CD4-positive, alpha-beta T cell treated with Interleukin-1 beta for 1 hour (primary cell): ENCODE results near the gene TFF1.

Experiments
- DNase-seq, 2 donors: peaks; one replicate each; pipeline ENCODE4 v3.0.0-alpha.2; 2020 to 2022

The TFF1 gene

DNA sequence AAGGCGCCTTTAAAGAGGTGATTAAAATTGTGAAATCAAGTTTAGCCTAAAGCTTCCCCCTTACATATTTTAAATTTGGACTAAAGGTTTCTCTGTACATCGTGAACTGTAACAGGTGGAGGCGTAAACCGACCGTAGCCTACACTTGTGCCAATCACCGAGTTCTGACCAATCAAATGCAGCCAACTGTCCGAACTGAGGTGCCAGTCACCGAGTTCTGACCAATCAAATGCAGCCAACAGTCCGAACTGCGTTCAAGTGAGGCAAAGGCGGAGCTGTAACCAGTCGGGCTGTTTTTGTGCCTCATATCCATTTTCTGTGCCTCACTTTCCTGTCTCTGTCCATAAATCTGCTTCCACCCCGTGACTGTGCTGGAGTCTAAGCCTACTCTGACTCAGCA, 7.4 kb downstream of the TFF1 start:
- DNase-seq: no peak

DNA sequence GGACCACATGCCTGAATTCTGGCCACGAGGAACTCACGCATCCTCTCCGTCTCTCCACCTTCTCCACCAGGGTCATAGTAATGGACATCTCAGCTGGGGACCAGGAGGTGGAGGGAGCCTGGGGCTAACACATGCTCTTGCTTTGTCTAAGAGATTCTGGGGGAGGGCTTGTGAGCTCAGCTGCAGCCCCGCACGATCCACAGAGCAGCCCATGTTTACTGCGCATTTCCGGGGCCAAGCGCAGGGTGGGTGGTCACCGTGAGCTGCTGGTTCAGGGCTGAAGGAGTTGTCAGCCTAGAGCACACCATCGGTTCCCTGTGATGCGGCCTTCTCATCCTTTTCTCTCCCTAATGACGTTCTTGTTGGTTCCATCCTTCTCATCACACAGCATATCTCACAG, 8.1 kb downstream of the TFF1 start:
- DNase-seq: no peak

DNA sequence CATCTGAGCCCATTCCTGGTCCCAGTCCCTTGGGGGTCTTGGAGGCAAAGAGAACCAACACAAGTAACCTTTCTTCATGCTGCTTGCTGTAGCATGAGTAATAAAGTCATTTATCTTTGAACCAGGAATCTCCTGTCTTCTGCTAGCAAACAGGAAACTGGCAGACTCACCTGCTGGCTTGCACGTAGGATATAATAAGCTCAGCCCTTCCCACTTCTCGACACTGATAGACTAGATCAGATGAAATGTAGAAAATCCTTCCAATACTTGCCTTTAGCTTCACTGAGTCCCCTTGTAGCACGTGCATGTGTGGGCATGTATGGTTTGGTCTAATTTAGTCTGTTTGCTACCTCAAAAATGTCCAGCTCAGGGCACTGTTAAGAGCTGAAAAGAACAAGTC, 9.0 kb downstream of the TFF1 start:
- DNase-seq: no peak

DNA sequence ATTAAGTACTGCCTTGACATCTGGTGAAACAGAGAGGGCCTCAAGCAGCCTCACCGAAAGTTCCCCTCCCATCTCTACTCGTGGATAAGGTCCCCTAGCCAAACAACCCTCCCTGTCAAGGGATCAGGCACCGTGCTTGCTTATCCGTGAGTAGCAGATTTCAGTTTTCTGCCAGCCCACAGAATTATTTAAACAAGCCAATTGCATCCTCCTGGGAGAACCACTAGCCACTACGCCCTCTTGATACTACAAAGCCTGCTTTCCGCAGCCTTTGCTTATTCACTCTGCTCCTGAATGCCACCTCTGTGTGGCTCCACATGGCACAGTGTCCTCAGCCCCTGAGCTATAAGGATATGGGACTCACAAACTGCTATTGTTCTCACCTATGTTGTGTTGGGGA, 9.7 kb downstream of the TFF1 start:
- DNase-seq: no peak

DNA sequence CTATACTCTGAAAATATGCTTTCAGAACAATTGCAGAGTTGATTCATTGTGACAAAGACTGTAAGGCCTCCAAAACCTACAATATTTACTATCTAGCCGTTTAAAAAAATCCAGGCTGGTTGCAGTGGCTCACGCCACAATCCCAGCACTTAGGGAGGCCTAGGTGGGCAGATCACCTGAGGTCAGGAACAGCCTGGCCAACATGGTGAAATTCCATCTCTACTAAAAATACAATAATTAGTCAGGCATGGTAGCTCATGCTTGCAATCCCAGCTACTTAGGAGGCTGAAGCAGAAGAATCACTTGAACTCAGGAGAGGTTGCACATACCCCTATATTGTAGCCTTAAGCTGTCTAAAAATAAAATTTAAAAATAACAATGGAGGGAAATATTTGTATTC, 10.3 kb downstream of the TFF1 start:
- DNase-seq: no peak

DNA sequence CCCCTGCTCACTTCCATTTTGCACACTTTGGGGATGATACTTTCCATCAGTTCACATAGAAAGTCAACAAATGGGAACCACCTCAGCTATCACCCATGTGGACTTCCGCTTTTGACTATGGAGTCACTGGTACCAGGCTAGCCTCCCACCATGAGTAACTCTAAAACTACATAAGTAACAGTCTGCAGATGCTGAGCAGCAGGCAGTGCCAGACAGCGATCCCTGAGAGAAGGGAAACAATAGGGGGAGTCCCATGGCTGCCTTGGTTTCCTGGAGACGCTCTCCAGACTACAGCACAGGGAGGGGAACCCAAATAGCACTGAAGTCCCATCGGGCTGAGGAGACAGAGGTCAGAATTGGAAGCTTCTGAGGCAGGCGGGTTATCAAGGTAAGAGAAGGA, 12.7 kb downstream of the TFF1 start:
- no peak for DNase-seq

DNA sequence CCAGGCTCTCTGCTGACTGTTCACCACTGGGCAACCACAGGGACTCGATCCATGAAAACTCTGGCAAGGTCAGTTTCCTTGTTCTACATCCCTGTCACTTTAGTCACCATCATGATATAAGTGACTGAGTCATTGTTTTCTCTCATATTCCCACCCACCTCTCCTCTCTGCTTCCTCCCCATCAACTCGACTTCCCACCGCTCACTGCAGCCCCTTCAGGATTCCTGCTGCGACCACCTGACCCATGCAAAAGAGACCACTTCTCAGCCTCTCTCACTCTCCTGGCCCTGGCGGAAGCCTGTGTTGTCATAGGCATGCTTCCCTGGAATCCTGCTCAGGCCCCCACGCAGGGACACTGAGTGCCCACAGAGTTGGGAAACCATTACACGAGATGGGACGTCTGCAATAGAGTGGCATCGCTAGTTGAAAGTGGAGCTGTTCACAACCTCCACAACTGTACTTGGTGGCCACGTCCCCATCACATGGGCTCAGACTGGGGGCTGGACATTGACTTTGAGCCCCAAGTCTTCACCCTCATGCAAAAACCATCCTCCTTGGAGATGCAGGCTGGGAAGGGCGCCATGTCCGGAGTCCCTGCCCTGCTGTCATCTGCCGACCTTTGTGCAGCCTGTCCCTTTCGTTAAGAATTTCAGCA, 13.8 kb downstream of the TFF1 start:
- no peak for DNase-seq

DNA sequence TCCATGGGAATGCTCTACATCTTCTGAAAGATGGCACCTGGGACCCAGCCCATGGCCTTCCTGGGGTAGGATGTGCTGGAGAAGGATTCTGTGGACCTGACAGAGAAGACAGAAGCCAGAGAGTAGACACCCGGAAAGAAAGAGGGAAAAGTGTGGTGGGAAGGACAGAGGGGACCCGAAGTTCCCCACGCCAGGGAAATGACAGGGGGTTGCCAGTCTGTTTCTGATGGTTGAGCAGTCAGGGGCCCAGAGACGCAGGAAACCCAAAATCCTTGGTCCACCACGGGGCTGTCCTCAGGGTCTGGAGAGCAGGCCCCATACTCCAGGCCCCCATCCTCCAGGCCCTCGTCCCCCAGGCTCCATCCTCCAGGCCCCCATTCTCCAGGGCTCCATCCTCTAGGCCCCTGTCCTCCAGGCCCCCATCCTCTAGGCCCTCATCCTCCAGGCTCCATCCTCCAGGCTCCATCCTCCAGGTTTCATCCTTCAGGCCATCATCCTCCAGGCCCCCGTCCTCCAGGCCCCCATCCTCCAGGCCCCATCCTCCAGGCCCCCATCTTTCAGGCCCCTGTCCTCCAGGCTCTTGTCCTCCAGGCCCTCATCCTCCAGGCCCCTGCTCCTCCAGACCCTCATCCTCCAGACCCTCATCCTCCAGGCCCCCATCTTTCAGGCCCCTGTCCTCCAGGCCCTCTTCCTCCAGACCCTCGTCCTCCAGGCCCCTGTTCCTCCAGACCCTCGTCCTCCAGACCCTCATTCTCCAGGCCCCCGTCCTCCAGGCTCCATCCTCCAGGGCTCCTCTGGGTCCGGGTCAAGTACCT, 14.5 kb downstream of the TFF1 start:
- DNase-seq: no peak

DNA sequence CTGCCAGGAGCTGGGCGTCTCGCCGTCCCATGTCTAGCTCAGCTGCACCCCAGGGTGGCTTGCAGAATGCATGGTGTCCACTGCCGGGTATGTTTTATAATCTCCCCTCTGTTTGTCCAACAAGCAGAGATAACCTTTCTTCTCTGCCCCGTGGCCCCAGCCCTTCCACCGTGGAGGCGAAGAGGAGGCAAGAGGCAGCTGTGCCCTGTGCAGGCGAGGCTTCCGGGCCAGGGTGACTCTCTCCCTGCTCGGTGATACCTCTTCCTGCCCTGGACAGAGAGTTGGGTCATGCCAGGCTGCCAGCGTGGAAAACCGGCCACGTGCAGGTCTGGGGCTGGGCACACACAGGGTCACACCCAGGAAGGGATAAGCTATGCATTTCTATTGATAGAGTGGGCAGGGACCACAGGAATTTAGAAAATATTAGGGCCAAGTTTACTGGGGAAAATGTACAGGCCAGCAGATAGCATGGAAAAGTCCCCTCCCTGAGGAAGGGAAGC, 15.4 kb downstream of the TFF1 start, which contains the start of gene TFF2:
TSS of gene TFF2 (minus strand) at position 68 of the 500 bp plus-strand sequence. CDS start at position 31, 37 bp downstream.
- DNase-seq: no peak

DNA sequence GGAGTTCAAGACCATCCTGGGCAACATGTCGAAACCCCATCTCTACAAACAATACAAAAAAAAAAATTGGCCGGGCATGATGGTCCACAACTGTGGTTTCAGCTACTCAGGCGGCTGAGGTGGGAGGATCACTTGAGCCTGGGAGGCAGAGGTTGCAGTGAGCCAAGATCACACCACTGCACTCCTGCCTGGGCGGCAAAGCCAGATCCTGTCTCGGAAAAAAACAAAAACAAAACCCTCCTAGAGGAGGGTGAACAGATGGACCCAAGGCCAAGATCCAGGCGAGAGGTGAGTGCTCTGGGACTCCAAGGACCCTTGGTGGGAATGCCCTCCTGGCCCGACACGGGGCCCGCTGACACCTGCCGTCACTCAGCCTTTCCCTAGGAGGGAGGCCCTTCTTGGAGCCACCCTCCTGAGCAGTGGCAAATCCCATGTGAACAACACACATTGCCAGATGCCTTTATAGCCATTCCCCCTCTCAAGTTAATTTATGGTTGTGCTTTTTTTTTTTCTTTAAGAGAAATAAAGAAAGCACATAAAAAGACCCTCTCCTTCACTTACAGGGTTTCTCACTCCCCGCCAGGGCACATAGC, 15.9 kb downstream of the TFF1 start:
- DNase-seq: no peak

DNA sequence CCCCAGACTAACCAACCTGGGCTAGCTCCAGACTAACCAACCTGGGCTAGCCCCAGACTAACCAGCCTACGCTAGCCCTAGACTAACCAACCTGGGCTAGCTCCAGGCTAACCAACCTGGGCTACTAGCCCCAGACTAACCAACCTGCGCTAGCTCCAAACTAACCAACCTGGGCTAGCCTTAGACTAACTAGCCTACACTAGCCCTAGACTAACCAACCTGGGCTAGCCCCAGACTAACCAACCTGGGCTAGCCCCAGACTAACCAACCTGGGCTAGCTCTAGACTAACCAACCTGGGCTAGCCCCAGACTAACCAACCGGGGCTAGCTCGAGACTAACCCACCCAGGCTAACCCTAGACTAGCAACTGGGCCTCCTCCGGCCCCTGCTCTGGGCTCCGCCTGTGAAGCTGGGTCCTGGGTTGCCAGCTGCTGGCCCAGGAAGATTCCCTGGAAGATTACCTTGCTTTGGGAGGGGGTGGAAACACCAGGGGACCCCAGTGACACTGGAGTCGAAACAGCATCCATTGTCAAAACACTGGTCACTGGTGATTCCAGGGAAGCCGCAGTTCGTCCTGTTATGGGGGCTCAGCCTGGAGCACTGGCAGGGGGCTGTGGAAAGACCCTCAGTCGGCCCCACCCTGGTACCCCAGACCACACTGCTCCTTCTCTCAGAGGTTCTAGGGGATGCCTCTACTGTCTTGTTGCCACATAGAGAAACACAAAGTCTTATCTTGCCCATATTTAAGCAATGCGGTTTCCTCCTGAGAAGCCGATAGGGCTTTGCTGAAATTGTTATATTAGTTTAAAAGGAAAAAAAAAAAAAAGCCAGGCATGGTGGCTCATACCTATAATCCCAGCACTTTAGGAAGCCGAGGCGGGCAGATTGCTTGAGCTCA, 16.7 kb downstream of the TFF1 start:
- no peak for DNase-seq

DNA sequence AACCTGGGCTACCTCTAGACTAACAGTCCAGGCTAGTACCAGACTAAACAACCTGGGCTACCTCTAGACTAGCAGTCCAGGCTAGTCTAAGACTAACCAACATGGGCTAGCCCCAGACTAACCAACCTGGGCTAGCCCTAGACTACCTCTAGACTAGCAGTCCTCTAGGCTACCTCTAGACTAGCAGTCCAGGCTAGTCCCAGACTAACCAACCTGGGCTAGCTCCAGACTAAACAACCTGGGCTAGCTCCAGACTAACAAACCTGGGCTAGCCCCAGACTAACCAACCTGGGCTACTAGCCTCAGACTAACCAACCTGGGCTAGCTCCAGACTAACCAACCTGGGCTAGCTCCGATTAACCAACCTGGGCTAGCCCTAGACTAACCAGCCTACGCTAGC, 17.6 kb downstream of the TFF1 start:
- no peak for DNase-seq

DNA sequence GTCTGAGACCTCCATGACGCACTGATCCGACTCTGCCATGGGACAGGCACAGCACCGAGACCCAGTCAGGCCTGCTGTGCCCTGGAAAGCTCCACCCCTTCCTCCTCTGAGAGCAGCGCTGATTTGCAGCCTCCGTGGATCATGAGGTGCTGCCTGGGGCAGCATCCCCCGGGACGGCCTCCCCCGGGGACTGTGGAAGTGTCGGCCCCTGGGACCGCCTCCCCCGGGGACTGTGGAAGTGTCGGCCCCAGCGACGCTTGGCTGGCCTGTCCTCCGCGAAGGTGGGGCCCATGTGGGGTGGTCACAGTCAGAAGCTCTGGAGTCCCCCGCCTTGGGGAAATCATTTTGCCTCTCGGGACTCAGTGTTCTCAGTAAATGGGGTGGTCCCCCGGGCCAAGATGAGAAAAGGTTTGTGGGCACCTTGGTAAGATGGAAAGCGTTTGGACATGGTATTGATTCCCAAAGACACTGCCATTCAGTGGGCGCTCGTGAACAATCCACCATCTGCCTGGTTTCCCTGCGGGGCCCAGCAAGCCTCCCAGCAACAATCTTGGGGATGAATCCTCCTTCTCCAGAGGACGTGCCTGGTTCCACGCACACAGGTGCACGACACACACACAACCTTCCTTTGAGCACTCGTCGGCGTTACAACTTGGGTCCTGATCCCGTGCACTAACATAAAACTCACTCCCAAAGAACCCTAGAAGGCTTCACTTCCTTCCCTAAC, 18.6 kb downstream of the TFF1 start:
- DNase-seq: no peak

DNA sequence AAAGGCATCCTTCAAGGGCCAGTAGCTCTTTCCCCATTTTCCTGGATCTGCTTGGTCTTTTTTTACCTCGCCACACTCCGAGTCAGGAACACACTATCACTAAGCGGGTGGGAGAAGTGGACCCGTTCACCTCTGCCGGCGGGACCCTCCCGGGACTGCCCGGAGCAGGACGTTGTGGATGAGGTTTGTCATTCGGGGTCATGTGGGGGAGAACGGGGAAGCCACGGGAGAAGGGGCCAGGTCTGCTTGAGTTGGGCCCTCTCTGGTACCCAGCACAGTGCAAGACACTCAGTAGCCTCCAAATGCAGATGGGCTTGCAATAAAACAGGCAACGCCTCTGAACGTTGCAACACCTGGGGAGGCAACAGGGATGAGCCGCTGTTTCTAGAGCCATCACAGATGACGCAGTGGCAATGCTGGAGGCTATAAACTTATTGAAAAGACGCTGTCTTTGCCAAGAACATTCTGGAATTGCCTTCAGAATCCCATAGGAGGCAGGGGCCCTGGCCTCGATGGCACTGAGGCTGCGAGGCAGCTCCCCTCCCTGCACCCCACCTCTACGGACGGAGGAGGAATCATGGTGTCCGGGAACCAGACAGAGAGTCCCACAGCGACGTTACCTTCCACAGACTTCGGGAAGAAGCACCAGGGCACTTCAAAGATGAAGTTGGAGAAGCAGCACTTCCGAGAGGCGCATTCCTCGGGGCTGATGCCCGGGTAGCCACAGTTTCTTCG, 19.3 kb downstream of the TFF1 start:
- no peak for DNase-seq

DNA sequence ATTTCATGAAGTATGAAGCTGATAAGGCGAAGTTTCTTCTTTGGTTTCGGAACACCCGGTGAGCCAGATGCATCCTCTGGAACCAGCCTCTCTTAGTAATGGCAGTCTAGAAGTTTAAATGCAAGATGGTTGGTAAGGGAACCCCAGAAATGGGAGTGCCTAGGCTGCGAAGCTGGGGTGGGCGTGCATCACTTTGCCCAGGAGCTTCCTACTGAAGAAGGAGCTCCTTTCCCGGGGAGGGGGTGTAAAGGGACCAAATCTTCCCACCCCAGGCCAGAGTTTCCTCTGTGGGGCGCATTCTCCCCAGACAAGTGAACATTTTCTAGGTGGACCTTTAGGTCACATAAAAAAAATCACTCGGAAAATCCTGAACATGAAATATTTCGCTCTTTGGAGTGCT, 19.9 kb downstream of the TFF1 start:
- no peak for DNase-seq

DNA sequence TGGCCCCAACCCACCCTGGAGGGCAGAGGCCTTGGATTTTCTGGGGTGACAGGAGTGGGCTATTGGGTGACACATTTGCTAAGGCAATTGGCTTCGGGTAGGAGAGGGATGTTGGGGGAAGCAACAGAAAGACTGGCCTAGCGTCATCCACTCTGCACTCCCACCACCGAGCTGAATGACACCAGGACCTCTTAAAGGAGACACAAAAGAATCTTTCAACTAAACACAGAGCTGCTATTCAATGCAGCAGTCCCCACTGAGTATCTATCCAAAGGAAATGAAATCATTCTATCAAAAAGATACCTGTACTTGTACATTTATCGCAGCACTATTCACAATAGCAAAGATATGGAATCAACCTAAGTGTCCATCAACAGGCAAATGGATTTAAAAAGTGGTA, 21.7 kb downstream of the TFF1 start:
- no peak for DNase-seq

DNA sequence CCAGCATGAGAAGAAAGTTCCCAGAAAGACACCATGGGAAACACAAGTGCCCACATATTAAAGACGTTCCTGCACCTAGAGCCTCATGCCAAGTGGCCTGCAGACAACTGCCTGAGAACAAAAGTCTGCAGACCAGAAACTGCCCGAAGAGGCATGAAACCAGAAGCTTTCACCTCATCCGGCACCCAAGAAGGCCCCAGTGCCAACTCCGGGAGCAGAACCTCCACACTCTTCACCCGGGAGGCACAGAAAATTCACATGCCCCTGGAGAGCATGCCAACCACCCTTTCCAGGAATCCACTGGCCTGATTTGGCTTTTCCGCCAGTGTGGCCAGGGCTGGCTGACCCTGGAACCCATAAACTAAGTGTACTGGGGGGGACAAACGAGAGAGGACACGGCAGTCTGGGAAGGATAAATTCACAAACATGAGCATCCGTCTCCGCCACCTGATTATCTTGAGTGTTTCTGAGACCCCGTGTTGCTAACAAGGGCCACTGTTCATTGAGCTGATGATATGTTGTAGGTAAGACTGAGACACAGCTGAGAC, 22.3 kb downstream of the TFF1 start:
- DNase-seq: no peak

DNA sequence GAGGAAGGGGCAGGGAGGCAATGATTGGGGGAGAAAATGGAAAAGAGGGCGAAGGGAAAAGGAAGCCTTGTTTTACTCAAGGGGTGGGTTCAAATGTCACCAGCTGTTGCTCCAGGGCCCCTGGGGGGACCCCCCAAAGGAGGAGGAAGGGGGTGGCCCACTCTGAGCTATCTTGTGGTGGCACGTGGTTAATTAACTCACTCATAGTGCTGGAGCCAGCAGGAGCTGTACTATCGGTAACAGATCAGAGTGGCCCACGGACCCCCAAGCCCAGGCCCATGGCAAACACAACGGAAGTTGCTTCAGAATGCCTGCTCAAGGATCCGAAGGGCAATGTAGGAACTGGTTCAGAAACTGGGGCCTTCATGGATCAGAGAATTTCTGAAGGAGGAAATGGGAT, 22.8 kb downstream of the TFF1 start:
- no peak for DNase-seq

DNA sequence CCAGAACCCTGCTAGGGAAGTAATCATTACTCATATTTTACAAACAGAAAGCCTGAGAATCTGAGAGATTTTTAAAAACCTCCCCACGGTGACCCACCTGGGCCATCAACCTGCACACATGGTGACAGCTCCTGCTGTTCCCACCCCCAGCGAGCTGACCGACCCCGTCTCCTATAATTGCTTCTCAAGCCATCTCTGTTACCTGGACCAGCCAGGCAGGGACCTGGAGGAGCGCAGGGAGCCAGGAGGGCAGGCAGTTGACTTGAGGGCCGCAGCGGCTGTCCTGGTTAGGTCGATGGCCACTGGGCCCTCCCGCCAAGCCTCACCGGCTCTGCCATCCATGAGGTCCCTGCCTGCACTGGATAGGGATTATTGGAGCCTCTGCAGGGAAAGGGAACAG, 23.2 kb downstream of the TFF1 start:
- no peak for DNase-seq

DNA sequence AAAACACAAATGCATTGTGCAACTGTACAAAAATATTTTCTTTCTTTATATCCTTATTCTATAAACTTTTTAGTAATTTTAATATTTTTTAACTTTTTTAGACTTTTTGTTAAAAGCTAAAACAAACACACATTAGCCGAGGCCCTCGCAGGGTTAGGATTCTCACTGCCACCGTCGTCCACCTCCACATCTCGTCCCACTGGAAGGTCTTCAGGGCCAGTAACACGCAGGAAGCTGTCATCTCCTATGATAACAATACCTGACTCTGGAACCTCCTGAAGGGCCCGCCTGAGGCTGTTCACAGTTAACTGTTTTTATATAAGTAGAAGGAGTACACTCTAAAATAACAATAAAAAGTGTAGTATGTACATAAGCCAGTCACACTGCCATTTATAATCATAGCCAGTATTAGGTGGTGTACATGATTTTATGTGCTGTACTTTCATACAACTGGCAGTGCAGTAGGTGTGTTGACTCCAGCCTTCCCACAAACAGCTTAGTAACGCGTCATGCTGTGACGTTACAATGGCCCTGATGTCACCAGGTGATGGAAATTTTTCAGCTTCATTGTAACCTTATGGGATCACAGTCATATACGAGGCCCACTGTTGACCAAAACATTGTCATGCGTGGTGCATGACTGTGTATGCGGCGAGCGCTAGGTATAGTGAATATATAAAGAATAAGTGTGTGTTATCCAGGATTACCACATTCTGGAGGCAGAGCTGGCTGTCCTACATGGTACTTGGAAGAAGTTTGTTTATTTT, 24.4 kb downstream of the TFF1 start:
- DNase-seq: no peak
